HG03521 (cell line): Measurements from ENCODE around the gene SLC25A17.
"Not testable (repeated sequence)": the region's sequence is repeated elsewhere in the genome, so short reads cannot be mapped to it uniquely, and the experiment has no call there.

Source experiments
- ATAC-seq: cut with Tn5 transposase; IDR thresholded peaks from one replicate; pipeline ENCODE4 v1.9.1; 2021; ENCODE audit warnings: mild to moderate bottlenecking, moderate library complexity; ENCODE audit not compliant: unreplicated experiment

Gene SLC25A17

DNA sequence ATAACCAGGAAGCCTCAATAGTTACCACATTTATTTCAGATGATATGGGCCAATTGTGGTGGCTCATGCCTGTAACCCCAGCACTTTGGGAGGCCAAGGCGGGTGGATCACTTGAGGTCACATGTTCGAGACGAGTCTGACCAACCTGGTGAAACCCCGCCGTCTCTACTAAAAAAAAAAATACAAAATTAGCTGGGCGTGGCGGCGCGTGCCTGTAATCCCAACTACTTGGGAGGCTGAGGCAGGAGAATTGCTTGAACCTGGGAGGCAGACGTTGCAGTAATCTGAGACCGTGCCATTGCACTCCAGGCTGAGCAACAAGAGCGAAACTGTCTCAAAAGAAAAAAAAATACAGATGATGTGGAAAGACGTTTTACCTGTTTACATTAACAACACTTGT is 60.3 kb downstream of the SLC25A17 start:
- ATAC-seq, result not testable (repeated sequence)

DNA sequence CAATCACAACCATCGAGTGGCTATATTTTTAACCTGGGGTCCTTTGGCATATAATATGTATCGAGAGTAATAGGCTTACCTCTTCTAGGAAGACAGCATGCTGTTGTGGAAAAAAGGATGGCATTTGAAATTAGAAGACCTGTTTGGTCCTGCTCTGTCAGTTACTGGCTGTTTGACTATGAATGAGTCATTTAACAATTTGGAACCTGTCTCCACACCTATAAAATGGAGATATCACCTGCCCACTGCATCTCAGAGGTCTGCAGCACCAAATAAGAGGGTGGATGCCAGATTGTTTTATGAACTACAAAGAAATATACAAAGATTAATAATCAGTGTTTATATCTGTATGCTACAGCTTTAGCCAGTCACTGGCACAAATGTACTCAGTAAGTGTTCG is 60.8 kb downstream of the SLC25A17 start:
- ATAC-seq, result no peak

DNA sequence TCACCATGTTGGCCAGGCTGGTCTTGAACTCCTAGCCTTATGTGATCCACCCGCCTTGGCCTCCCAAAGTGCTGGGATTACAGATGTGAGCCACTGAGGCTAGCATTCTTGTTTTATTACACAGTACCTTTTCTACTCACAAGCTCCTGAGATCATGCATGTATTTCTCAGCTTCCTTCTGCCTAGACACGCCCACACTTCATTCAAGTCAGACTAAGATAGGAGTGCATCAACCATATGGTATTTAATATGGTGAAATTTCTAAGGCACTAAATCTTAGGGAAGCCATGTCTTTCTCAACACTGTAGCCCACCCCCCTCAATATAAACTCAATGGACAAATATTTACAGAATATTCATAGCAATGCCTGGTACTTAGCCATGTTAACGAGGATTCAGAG is 62.1 kb downstream of the SLC25A17 start:
- ATAC-seq, result no peak

GRCh38 chr22:40753114-40753513 is 66.0 kb downstream of the SLC25A17 start:
- ATAC-seq, result no peak

DNA sequence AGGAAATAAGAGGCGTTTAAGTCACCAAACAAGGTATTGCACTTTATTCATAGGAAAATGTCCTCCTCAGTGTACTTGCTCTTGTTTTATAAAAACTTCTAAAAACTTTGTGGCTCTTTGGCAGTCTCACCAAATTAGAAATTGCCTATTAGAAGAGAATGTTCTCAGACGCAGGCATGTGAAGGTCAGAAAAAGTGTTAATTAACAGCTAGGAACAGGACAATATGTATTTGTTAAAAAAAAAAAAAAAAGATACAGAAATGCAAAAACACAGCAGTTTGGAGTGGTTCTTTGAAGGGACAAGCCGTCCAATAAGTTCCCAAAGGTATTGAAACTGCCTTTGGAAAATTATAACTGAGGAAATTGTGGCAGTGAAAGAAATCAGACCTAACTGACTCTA is 67.9 kb downstream of the SLC25A17 start:
- no peak for ATAC-seq

GRCh38 chr22:40749829-40750228 is 69.3 kb downstream of the SLC25A17 start:
- no peak for ATAC-seq

GRCh38 chr22:40748388-40749355 is 70.5 kb downstream of the SLC25A17 start:
- ATAC-seq, result no peak

- no peak for ATAC-seq
Observed at GRCh38 chr22:40747361-40747760, 71.8 kb downstream of the SLC25A17 start.

DNA sequence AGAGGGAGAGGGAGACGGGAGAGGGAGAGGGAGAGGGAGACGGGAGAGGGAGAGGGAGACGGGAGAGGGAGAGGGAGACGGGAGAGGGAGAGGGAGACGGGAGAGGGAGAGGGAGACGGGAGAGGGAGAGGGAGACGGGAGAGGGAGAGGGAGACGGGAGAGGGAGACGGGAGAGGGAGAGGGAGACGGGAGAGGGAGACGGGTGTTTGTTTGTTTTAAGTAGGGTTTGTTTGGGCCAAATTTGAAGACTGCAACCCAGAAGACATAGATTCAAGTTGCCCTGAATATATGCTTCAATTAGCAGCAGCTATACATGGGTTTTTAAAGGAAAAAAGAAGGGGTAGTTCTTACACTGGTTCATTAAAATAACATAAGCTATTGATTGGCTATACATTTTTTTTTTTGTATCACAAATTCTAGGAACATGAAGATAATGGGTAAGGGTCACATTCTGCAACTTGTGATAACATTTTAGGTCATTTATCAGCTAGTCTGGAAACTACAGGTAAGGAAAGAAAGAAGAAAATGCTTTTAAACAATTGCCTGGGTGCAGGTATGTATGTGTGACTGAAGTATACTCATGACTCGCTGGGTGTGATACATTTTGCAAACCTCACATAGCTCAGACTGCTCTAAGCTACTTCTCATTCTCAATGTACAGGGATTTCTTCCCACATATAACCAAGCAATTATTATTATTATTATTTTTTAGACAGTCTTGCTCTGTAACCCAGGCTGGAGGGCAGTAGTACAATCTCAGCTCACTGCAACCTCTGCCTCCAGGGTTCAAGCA is 72.5 kb downstream of the SLC25A17 start:
- no peak for ATAC-seq

DNA sequence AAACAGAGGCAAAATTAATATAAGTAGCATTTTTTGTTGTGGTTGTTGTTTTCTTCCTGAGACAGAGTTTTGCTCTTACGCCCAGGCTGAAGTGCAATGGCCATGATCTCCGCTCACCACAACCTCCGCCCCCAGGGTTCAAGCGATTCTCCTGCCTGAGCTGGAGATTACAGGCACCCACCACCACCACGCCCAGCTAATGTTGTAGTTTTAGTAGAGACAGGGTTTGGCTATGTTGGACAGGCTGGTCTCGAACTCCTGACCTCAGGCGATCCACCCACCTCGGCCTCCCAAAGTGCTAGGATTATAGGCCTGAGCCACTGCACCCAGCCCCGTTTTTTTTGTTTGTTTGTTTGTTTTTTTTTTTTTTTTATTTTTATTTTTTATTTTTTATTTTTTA is 75.4 kb downstream of the SLC25A17 start:
- no peak for ATAC-seq

GRCh38 chr22:40741116-40741515 is 78.0 kb downstream of the SLC25A17 start:
- no peak for ATAC-seq

DNA sequence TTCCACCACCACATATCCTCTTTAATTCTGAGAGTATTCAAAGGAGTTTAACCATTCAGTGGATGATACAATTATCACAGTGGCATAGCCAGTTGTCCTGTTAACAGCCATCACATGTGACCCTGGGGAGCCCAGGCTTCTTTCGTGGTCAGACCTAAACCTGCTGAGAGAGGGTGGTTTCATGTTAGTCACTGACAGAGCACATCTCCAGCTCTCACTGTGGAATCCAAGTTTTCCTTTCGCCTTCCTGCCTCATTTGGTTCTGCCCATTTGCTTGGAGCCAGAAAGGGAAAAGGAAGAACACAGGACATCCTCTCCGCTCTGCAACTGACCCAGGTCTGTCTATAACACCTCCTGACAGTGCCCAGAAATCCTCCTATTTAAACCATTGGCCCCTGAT is 79.4 kb downstream of the SLC25A17 start:
- no peak for ATAC-seq

- no peak for ATAC-seq
Observed at GRCh38 chr22:40733919-40734318, 85.2 kb downstream of the SLC25A17 start.

- no peak for ATAC-seq
Observed at GRCh38 chr22:40732999-40733292, 86.2 kb downstream of the SLC25A17 start.

- ATAC-seq, result no peak
Observed at GRCh38 chr22:40729284-40729683, 89.9 kb downstream of the SLC25A17 start.

DNA sequence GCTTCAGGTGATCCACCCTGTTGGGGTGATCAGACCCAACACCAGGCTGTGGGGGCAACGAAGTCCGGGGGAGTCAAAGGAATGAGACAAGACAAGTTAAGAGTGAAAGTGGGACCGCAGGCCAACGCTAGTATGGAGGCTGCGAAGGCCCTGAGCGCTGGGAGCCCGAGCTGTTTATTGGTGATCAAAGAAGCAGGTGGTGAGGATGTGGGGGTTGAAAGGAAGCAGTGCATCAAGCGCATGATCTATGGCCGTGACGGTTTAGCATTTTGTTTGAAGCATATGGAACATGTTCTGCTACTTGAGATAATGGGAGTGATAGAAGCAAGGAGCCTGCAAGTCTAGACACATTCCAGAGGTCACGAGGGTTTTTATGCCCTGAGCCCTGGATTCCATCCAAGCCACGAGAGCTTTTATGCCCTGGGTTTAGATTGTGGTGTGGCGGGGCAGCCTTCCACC is 90.4 kb downstream of the SLC25A17 start:
- no peak for ATAC-seq

DNA sequence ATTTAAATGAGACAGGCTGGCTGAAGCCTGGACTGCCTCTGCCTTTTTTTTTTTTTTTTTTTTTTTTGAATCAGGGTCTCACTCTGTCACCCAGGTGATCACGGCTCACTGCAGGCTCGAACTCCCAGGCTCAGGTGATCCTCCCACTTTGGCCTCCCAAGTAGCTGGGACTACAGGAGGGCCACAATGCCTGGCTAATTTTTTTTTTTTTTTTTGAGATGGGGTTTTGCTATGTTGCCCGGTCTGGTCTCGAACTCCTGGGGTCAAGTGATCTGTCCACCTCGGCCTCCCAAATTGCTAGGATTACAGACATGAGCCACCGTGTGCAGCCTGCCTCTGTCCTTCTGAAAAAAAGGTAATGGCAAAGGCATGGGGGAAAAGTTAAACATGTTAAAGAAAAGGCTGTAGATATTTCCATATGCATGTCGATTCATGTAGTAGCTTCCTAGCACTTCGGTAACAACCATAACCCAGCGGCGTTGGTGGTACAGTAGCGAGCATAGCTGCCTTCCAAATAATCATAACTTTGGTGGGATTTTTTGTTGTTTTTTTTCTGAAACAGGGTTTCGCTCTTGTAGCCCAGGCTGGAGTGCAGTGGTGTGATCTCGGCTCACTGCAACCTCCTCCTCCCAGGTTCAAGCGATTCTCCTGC is 91.1 kb downstream of the SLC25A17 start:
- no peak for ATAC-seq

GRCh38 chr22:40727070-40727963 is 91.8 kb downstream of the SLC25A17 start:
- ATAC-seq, result no peak

DNA sequence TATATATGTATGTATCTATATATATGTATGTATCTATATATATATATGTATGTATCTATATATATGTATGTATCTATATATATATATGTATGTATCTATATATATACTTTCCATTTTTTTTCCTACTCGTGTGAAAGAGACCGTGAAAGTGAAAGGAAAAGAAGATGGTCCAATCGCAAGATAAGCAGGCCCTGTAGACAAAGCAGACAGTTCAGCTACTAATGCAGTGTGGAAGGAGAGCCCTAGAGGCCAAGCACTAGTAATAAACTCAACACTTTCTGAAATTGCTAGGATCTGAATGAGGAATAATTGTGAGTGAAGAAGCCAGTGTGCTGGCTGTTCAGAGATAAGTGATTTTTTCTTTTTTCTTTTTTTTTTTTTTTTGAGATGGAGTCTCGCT is 92.6 kb downstream of the SLC25A17 start:
- ATAC-seq, result no peak

DNA sequence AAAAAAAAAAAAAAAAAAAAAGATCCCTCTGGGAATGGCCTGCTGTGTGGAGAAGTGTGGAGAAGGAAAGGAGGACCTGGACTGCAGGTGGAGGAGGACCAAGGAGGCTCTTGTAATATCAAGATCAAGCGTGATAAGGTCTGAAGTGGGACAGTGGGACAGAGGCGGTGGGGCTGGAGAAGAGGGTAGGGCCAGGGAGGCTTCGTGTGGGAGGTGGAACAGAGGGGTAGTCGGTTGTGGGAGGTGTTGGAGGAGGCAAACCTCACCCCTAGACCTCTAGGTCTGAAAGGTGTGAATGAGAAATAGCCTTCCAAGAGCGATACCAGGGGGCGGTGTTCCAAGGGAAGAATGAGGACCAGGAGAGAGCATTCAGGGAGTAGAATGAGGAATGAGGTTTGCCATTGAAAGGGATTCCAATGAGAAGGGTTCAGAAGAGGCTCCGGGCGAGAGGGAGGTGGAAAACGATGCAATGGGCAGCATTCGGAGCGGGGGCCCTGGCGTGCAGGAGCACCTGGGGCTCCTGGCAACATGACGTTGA is 95.7 kb downstream of the SLC25A17 start:
- ATAC-seq, result no peak
